Liver (tissue), 9 donors: Measurements from ENCODE around the gene CSF1. TPM values are rescaled to one million over a fixed set of nuclear protein-coding genes. Genes with fewer than 3 reads are reported as not detected.

Experiments used
- DNase-seq: peaks from one replicate; pipeline ENCODE4 v3.0.0-alpha.2; 2017; ENCODE audit warnings: low spot score
- H3K27ac ChIP-seq, 2 donors: one replicate each; pipeline ENCODE4 v1.7.0; 2013; ENCODE audit warnings: inconsistent platforms in 2 of 2, low read length in 2 of 2, control low read depth in 1 of 2, low read depth in 1 of 2, mild to moderate bottlenecking in 1 of 2
- H3K27me3 ChIP-seq, 4 donors: one replicate each; pipeline versions ENCODE4 v1.6.1 to v1.7.0; 2013; ENCODE audit warnings: low read length in 3 of 4, inconsistent platforms in 1 of 4, mild to moderate bottlenecking in 1 of 4, moderate library complexity in 1 of 4; ENCODE audit not compliant: control insufficient read depth in 4 of 4, insufficient read depth in 4 of 4
- H3K36me3 ChIP-seq, 4 donors: one replicate each; pipeline versions ENCODE4 v1.6.1 to v1.7.0; 2013; ENCODE audit warnings: low read length in 3 of 4, mild to moderate bottlenecking in 3 of 4, low read depth in 1 of 4, moderate library complexity in 1 of 4; ENCODE audit not compliant: control insufficient read depth in 4 of 4, insufficient read depth in 3 of 4
- H3K4me1 ChIP-seq, 4 donors: one replicate each; pipeline versions ENCODE4 v1.6.1 to v1.7.0; 2013; ENCODE audit warnings: low read length in 3 of 4, mild to moderate bottlenecking in 3 of 4, moderate library complexity in 1 of 4; ENCODE audit not compliant: control insufficient read depth in 4 of 4, insufficient read depth in 4 of 4
- H3K4me3 ChIP-seq, 3 donors: one replicate each; pipeline versions ENCODE4 v1.6.1 to v1.7.0; 2013; ENCODE audit warnings: low read length in 3 of 3, control low read depth in 1 of 3, low read depth in 1 of 3, mild to moderate bottlenecking in 1 of 3
- H3K9ac ChIP-seq, 2 donors: one replicate each; pipeline ENCODE4 v1.7.0; 2013; ENCODE audit warnings: low read length in 2 of 2, mild to moderate bottlenecking in 2 of 2, moderate library complexity in 2 of 2, control low read depth in 1 of 2, low read depth in 1 of 2
- H3K9me3 ChIP-seq, 4 donors: one replicate each; pipeline versions ENCODE4 v1.6.1 to v1.7.0; 2013; ENCODE audit warnings: low read length in 3 of 4; ENCODE audit not compliant: control insufficient read depth in 4 of 4
- ATF3 ChIP-seq: IDR thresholded peaks from 2 replicates; pipeline ENCODE4 v1.6.1; 2016; ENCODE audit warnings: antibody characterized with exemption
- EGR1 ChIP-seq, 2 donors: IDR thresholded peaks; 2 replicates each; pipeline ENCODE4 v1.6.1; 2016 to 2018; ENCODE audit warnings: antibody characterized with exemption in 2 of 2, low read depth in 2 of 2
- FOXA1 ChIP-seq: IDR thresholded peaks from 2 replicates; pipeline ENCODE4 v1.6.1; 2016; ENCODE audit warnings: antibody characterized with exemption
- FOXA2 ChIP-seq: IDR thresholded peaks from 2 replicates; pipeline ENCODE4 v1.6.1; 2016; ENCODE audit warnings: antibody characterized with exemption
- GABPA ChIP-seq, 2 donors: IDR thresholded peaks in 1 of 2; conservative IDR thresholded peaks in 1 of 2; 2 replicates each; pipeline ENCODE4 v1.6.1; 2016; ENCODE audit warnings: antibody characterized with exemption in 2 of 2, mild to moderate bottlenecking in 1 of 2, moderate library complexity in 1 of 2
- HNF4A ChIP-seq, 2 donors: conservative IDR thresholded peaks; 2 replicates each; pipeline ENCODE4 v1.6.1; 2016; ENCODE audit warnings: antibody characterized with exemption in 2 of 2, mild to moderate bottlenecking in 2 of 2
- HNF4G ChIP-seq: IDR thresholded peaks from 2 replicates; pipeline ENCODE4 v1.6.1; 2016; ENCODE audit warnings: antibody characterized with exemption
- JUND ChIP-seq, 2 donors: IDR thresholded peaks; 2 replicates each; pipeline ENCODE4 v1.6.1; 2016; ENCODE audit warnings: antibody characterized with exemption in 2 of 2
- MAX ChIP-seq: IDR thresholded peaks from 2 replicates; pipeline ENCODE4 v1.6.1; 2016; ENCODE audit warnings: antibody characterized with exemption
- NR2F2 ChIP-seq: IDR thresholded peaks from 2 replicates; pipeline ENCODE4 v1.6.1; 2016; ENCODE audit warnings: antibody characterized with exemption
- RAD21 ChIP-seq, 2 donors: IDR thresholded peaks; 2 replicates each; pipeline ENCODE4 v1.6.1; 2016; ENCODE audit warnings: antibody characterized with exemption in 2 of 2, mild to moderate bottlenecking in 2 of 2
- RXRA ChIP-seq, 2 donors: IDR thresholded peaks; 2 replicates each; pipeline ENCODE4 v1.6.1; 2017 to 2018; ENCODE audit warnings: antibody characterized with exemption in 2 of 2, mild to moderate bottlenecking in 1 of 2
- SP1 ChIP-seq: IDR thresholded peaks from 2 replicates; pipeline ENCODE4 v1.6.1; 2018; ENCODE audit warnings: antibody characterized with exemption, mild to moderate bottlenecking
- TAF1 ChIP-seq: conservative IDR thresholded peaks from 2 replicates; pipeline ENCODE4 v1.6.1; 2016; ENCODE audit warnings: antibody characterized with exemption, mild to moderate bottlenecking
- YY1 ChIP-seq: IDR thresholded peaks from 2 replicates; pipeline ENCODE4 v1.6.1; 2016; ENCODE audit warnings: antibody characterized with exemption, mild to moderate bottlenecking
- ZBTB33 ChIP-seq: IDR thresholded peaks from 2 replicates; pipeline ENCODE4 v1.6.1; 2016; ENCODE audit warnings: antibody characterized with exemption
- WGBS: extraction: QIAGEN DNeasy Blood & Tissue Kit; methylation state at CpG from one replicate; pipeline ENCODE4 v1.1.7; 2013; 5-methylcytosine and 5-hydroxymethylcytosine counted together
- polyA plus RNA-seq, 2 donors: library from polyadenylated mRNA; stranded (reverse) in 1 of 2; unstranded in 1 of 2; fragments of 200-250 nt in 1 of 2; fragments of >200 nt in 1 of 2; fragmentation: Nextera tagmentation in 1 of 2; extraction: Ambion mirVana in 1 of 2; gene quantifications; one replicate each; pipeline versions ENCODE4 v1.2.1 to v1.2.3, GENCODE V29; 2013 to 2015
- total RNA-seq, 2 donors: library from RNA; depleted of rRNA; stranded (reverse); fragments of >200 nt; gene quantifications; one replicate each; pipeline ENCODE4 v1.2.3, GENCODE V29; 2014
- TF ChIP-seq, protein P1 (sequence below): IDR thresholded peaks from 2 replicates; pipeline ENCODE4 v1.6.1; 2016; ENCODE audit warnings: antibody characterized with exemption, mild to moderate bottlenecking
- TF ChIP-seq, protein P2 (sequence below): fragments of 150-350 bp; IDR thresholded peaks from 2 replicates; pipeline ENCODE4 v1.5.1; 2017; ENCODE audit warnings: improper control_type of control experiment, low read depth, low read length; ENCODE audit not compliant: missing input control
- donor health status: healthy.
- donor health status: healthy.
- donor health status: healthy.
- donor health status: healthy.
- donor health status: healthy.

The CSF1 gene
- total and polyA plus RNA-seq, 4 donors, result 6.3 to 15.2 (median 11.3) TPM

DNA sequence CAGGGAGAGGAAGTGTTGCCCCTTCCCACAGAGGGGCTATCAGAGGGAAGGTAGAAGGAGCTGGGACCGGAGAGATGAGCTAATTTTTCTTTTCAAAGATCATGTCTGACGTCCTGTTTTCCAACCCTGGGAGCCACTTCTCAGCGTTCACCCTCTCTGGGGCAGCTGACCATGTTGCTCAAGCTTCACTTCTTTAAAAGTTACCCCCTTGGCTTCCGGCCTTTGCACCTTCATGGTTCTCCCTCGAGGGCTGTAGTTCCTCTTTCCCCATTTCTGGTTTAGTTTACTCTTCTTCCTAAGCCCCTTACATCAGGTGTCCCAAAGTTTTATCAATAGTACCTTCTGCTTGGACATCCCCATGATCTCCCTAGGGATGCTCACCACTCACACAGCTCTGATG, 23.8 kb upstream of the CSF1 start:
- WGBS, result 76% methylated on average over 5 of the region's 5 CpGs
- TF ChIP-seq FOXA1 (no peak), JUND (IDR thresholded peaks at IDR 0.05) (no peak), MAX (no peak), YY1 (no peak), EGR1 (IDR thresholded peaks at IDR 0.05; ENCODE audit: low read depth in 2 of 2) (no peak), SP1 (no peak), NR2F2 (no peak), HNF4A (conservative IDR thresholded peaks at IDR 0.05) (no peak), GABPA (IDR thresholded peaks at IDR 0.05 in 1 of 2, conservative IDR thresholded peaks at IDR 0.05 in 1 of 2) (no peak), RAD21 (IDR thresholded peaks at IDR 0.05) (no peak), RXRA (IDR thresholded peaks at IDR 0.05) (no peak), HNF4G (no peak), TAF1 (no peak), FOXA2 (no peak), ZBTB33 (no peak), ATF3 (no peak)
- TF ChIP-seq, protein P1, sequence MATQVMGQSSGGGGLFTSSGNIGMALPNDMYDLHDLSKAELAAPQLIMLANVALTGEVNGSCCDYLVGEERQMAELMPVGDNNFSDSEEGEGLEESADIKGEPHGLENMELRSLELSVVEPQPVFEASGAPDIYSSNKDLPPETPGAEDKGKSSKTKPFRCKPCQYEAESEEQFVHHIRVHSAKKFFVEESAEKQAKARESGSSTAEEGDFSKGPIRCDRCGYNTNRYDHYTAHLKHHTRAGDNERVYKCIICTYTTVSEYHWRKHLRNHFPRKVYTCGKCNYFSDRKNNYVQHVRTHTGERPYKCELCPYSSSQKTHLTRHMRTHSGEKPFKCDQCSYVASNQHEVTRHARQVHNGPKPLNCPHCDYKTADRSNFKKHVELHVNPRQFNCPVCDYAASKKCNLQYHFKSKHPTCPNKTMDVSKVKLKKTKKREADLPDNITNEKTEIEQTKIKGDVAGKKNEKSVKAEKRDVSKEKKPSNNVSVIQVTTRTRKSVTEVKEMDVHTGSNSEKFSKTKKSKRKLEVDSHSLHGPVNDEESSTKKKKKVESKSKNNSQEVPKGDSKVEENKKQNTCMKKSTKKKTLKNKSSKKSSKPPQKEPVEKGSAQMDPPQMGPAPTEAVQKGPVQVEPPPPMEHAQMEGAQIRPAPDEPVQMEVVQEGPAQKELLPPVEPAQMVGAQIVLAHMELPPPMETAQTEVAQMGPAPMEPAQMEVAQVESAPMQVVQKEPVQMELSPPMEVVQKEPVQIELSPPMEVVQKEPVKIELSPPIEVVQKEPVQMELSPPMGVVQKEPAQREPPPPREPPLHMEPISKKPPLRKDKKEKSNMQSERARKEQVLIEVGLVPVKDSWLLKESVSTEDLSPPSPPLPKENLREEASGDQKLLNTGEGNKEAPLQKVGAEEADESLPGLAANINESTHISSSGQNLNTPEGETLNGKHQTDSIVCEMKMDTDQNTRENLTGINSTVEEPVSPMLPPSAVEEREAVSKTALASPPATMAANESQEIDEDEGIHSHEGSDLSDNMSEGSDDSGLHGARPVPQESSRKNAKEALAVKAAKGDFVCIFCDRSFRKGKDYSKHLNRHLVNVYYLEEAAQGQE, result no peak
- TF ChIP-seq, protein P2, sequence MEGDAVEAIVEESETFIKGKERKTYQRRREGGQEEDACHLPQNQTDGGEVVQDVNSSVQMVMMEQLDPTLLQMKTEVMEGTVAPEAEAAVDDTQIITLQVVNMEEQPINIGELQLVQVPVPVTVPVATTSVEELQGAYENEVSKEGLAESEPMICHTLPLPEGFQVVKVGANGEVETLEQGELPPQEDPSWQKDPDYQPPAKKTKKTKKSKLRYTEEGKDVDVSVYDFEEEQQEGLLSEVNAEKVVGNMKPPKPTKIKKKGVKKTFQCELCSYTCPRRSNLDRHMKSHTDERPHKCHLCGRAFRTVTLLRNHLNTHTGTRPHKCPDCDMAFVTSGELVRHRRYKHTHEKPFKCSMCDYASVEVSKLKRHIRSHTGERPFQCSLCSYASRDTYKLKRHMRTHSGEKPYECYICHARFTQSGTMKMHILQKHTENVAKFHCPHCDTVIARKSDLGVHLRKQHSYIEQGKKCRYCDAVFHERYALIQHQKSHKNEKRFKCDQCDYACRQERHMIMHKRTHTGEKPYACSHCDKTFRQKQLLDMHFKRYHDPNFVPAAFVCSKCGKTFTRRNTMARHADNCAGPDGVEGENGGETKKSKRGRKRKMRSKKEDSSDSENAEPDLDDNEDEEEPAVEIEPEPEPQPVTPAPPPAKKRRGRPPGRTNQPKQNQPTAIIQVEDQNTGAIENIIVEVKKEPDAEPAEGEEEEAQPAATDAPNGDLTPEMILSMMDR, result no peak
- Histone ChIP-seq H3K27ac (no peak overlapping the region), H3K36me3 (no peaks in the 10 kb centered on the region), H3K9me3 (no peaks in the 10 kb centered on the region), H3K4me1 (no peaks in the 10 kb centered on the region), H3K9ac (no peak overlapping the region), H3K4me3 (no peak overlapping the region), H3K27me3 (no peaks in the 10 kb centered on the region)
- DNase-seq, result no peak
